Measurements from ENCODE around the gene ADGRG6.

The ADGRG6 gene

DNA sequence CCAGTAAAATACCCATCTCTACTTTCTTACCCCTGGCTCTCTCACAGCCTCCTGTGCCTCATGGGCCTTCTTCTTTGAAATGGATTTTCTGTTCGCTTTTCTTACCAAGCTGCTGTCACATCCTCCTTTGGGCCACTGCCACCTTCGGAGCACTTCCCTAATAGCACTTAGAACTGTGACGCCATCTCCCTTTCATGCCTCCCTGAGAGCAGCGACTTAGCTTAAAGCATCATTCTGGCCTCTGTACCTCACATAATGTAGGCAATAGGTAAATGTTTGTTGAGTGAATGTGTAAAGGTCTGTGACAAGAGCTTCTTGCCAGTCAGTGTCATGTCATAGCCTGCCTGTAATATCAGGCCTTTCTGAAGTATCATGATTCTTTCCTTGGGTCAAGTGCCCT is 78.8 kb downstream of the ADGRG6 start:
- no peak for DNase-seq

- DNase-seq: no peak
Measured at GRCh38 chr6:142381181-142381580, 79.4 kb downstream of the ADGRG6 start.

DNA sequence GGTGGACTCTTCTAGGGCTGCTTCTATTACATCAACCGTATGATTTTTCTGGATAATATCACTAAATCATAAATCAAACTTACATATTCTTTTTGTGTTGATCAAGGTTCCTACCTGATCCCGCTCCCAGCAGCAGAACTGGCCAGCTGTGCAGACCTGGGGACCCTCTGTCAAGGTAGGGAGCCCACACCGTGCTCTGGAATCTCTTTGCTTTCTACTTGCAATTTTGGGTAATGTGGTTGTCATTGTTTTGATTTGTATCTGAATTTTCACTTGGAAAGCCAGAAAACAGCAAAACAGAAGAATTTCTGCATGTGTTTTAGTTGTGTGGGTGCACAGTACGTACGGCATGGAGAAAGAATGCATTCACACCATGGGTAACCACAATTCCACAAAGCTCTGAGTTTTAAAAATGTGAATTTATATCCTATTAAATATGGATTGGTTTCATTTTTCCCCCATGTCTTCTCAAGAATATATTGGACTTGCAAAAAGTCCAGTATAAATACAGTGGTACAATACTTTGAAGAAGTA is 80.1 kb downstream of the ADGRG6 start:
- DNase-seq: no peak

GRCh38 chr6:142384519-142385254 is 82.9 kb downstream of the ADGRG6 start:
- no peak for DNase-seq

- DNase-seq: no peak
Measured at GRCh38 chr6:142385352-142385751, 83.5 kb downstream of the ADGRG6 start.

- DNase-seq: no peak
Measured at GRCh38 chr6:142386657-142387056, 84.8 kb downstream of the ADGRG6 start.

DNA sequence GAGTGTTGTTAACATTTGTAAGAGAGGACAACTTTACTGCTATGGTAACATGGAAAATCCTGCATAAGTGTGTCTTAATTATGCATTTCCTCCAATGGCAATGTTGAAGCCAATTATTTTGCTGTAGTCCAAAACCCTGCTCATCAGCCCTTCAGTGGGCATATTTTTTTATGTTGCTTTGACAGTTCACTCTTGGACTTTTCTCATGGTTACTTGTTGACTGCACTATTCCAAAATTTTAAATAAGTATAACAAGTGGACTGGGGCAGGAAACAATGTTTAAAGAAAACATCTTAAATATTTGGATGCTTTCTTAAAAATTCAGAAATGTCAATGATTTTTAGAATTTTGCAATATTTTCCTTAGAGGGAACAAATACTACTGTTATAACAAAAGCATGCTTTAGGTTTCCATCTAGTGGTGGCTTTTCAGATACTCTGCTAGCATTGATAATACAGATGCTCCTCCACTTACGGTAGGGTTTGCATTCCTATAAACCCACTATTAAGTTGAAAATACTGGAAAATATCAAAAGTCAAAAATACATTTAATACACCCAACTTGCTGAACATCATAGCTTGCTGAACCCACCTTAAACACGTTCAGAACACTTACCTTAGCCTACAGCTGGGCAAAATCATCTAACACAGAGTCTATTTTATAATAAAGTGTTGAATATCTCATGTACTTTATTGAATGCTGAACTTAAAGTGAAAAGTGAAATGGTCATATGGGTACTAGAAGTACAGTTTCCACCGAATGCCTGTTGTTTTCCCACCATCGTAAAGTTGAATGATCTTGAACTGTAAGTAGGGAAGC is 86.4 kb downstream of the ADGRG6 start:
- DNase-seq: no peak

GRCh38 chr6:142395266-142395665 is 93.5 kb downstream of the ADGRG6 start:
- DNase-seq: no peak

GRCh38 chr6:142395768-142396231 is 94.0 kb downstream of the ADGRG6 start:
- no peak for DNase-seq

GRCh38 chr6:142398353-142398752 is 96.5 kb downstream of the ADGRG6 start:
- no peak for DNase-seq

- DNase-seq: no peak
Measured at GRCh38 chr6:142399739-142400138, 97.9 kb downstream of the ADGRG6 start.

GRCh38 chr6:142400495-142400894 is 98.7 kb downstream of the ADGRG6 start:
- DNase-seq: no peak

- no peak for DNase-seq
Measured at GRCh38 chr6:142401838-142402237, 100.0 kb downstream of the ADGRG6 start.

- DNase-seq: no peak
Measured at GRCh38 chr6:142404751-142405150, 102.9 kb downstream of the ADGRG6 start.

GRCh38 chr6:142406131-142406530 is 104.3 kb downstream of the ADGRG6 start:
- no peak for DNase-seq

DNA sequence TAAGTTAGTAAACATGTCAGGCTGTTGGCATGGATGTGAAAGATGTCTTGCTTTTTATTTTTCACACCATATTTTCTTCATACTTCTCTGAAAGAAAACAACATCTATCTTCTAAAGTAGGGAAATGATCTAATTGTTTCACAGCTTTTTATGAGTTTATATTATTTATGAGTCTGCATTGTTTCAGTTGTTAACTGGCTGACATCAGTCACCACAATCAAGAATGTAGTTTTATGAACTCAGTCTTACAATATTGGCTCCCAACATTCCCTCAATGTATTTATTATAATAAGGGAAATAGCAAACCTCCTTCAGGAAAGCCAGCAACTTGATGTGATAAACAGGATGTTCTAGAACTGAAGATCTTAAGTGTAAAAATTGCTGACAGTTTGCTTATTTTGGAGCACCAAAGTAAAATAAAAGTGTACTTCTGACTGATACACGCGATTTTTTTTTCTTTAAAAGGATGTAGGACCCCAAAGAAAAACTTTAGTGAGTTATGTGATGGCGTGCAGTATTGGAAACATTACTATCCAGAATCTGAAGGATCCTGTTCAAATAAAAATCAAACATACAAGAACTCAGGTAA is 106.0 kb downstream of the ADGRG6 start:
- DNase-seq: no peak

DNA sequence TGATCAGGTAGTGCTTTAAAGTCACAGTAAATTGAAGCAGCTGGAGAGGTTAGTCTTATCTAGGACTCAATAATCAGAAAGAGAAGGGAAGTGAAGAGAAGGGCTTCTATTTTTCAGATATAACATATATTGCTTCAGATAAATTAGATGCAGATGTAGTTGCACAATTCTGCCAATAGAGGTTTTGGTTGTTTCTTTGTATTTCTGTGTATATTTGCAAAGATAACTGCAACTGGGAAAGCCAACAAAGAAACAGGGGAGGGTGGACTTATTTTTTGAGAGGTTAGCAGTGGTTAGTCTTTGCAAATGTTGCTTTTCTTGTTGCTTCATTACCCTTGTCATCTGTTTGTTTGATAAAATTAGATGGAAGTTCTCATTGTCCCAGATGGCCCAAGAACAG is 106.6 kb downstream of the ADGRG6 start:
- DNase-seq: no peak

DNA sequence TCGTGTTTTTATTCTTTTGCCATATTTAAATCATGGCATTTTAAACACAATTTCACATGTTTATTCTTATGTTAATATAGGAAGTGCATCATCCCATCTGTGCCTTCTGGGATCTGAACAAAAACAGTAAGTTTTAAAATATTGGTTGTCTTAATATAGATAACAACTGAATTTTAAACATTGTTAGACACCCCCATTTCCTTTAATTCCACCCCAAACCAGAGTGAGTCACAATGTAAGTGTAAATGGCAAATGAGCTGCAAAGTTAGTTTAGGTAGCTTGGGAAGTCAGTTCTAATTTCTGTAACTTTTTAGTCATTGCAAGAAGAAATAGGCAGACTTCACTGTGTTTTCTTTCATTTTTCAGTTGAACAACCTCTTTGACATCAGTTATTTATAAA is 108.0 kb downstream of the ADGRG6 start:
- DNase-seq: no peak

- DNase-seq: no peak
Measured at GRCh38 chr6:142411145-142411544, 109.3 kb downstream of the ADGRG6 start.

DNA sequence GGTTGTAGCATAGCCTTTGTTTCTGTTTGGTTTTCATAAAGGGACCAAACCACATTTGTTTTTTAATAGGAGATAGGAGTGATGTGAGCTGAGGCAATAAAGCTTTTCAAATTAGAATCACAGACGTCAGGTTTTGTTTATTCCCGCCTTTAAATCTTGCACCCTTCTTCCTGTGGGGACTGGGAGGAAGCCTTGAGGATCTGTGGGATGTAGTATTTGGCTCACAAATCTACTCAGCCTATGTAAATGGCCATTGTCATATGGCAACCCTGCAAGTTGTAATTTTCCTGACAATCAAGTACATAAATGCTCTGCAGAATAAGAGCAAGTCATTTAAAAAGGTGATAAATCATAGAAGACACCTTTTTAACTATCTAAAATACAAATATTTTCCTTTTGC is 110.4 kb downstream of the ADGRG6 start:
- DNase-seq: no peak

DNA sequence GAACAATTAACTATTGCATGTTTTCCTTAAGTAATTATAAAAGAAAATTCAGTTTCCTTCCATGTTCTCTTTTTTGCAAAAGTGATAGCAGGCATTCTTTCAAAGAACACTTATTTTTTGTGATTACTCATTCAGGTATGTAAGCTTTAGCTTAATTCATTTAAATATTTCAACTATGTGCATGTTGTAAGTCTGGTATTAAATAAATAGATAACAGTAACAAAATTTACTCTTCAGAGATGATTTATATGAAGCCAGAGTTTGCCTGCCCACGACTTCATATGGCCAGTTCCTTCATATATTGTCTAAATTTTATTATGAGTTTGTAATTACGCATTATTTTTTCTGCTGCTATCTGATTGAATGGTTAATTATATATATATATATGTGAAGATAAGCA is 110.9 kb downstream of the ADGRG6 start:
- no peak for DNase-seq

GRCh38 chr6:142413111-142413510 is 111.3 kb downstream of the ADGRG6 start:
- no peak for DNase-seq

GRCh38 chr6:142414462-142415250 is 112.8 kb downstream of the ADGRG6 start:
- DNase-seq: no peak
